IMR-90 (cell line): ENCODE data around the gene TCEAL3. TPM values are rescaled to one million over a fixed set of nuclear protein-coding genes. Genes with fewer than 3 reads are reported as not detected.

Experiments used
- ATAC-seq: fragments of 200-7000 bp; cut with Tn5 transposase; 2 replicates; pipeline ENCODE4 v1.9.1; 2020; ENCODE audit warnings: low read depth, mild to moderate bottlenecking, moderate library complexity
- BruUV-seq: library from RNA; stranded (reverse); fragments of 400-500 nt; replicated peaks from 2 replicates; lab custom pipeline; 2021; lab: Mats Ljungman, UMichigan
- CTCF ChIA-PET: fragments of 300-600 bp; formaldehyde crosslinking; extraction: SDS; loops from one replicate; lab custom pipeline; 2021; ENCODE audit warnings: antibody characterized with exemption; lab: Yijun Ruan, JAX
- POLR2A ChIA-PET: fragments of 300-600 bp; sonication (Branson Sonifier 250); formaldehyde crosslinking; loops from one replicate; lab custom pipeline; 2022; ENCODE audit warnings: antibody characterized with exemption; ENCODE audit not compliant: unreplicated experiment; lab: Charles Lee
- DNase-seq: peaks from one replicate; pipeline ENCODE4 v3.0.0; 2013
- H2AFZ ChIP-seq: replicated peaks from 2 replicates; pipeline ENCODE3; 2013; ENCODE audit warnings: low read length, mild to moderate bottlenecking; ENCODE audit not compliant: poor library complexity
- H2AK5ac ChIP-seq: 2 replicates; pipeline ENCODE4 v1.6.1; 2013; ENCODE audit warnings: low read depth, low read length, inconsistent platforms
- H2AK9ac ChIP-seq: replicated peaks from 2 replicates; pipeline ENCODE3; 2013; ENCODE audit warnings: mild to moderate bottlenecking, low read depth, low read length, moderate library complexity; ENCODE audit not compliant: poor library complexity
- H2BK120ac ChIP-seq: 2 replicates; pipeline ENCODE4 v1.6.1; 2013; ENCODE audit warnings: low read depth, low read length, inconsistent platforms
- H2BK15ac ChIP-seq: 3 replicates; pipeline ENCODE4 v1.6.1; 2013; ENCODE audit warnings: low read depth, low read length, inconsistent platforms
- H2BK20ac ChIP-seq: 2 replicates; pipeline ENCODE4 v1.6.1; 2013; ENCODE audit warnings: low read depth, mild to moderate bottlenecking, inconsistent platforms, low read length, moderate library complexity
- H2BK5ac ChIP-seq: 2 replicates; pipeline ENCODE4 v1.6.1; 2013; ENCODE audit warnings: mild to moderate bottlenecking, low read depth, low read length, inconsistent platforms; ENCODE audit not compliant: poor library complexity, severe bottlenecking
- H3K14ac ChIP-seq: replicated peaks from 2 replicates; pipeline ENCODE4 v1.6.1; 2013; ENCODE audit warnings: low read depth, low read length, inconsistent platforms
- H3K18ac ChIP-seq: 2 replicates; pipeline ENCODE4 v1.6.1; 2013; ENCODE audit warnings: low read depth, low read length, control low read depth
- H3K23ac ChIP-seq: 2 replicates; pipeline ENCODE4 v1.6.1; 2013; ENCODE audit warnings: low read depth, low read length, inconsistent platforms
- H3K27ac ChIP-seq: 2 replicates; pipeline ENCODE4 v1.5.1; 2013; ENCODE audit warnings: mild to moderate bottlenecking, control low read depth, low read length; ENCODE audit not compliant: insufficient read depth
- H3K27me3 ChIP-seq: 2 replicates; pipeline ENCODE4 v1.6.1; 2013; ENCODE audit warnings: low read length; ENCODE audit not compliant: control insufficient read depth, insufficient read depth
- H3K36me3 ChIP-seq: 2 replicates; pipeline ENCODE4 v1.6.1; 2013; ENCODE audit warnings: low read length, mixed read lengths; ENCODE audit not compliant: control insufficient read depth, insufficient read depth
- H3K4ac ChIP-seq: 2 replicates; pipeline ENCODE4 v1.6.1; 2013; ENCODE audit warnings: low read depth, low read length, inconsistent platforms
- H3K4me1 ChIP-seq: 2 replicates; pipeline ENCODE4 v1.6.1; 2013; ENCODE audit warnings: low read length, mixed read lengths; ENCODE audit not compliant: control insufficient read depth, insufficient read depth
- H3K4me2 ChIP-seq: 2 replicates; pipeline ENCODE4 v1.6.1; 2013; ENCODE audit warnings: low read depth, mild to moderate bottlenecking, control low read depth, low read length, moderate library complexity
- H3K4me3 ChIP-seq: 2 replicates; pipeline ENCODE4 v1.5.1; 2013; ENCODE audit warnings: low read depth, mild to moderate bottlenecking, control low read depth, low read length, moderate library complexity; ENCODE audit not compliant: insufficient read depth
- H3K56ac ChIP-seq: 2 replicates; pipeline ENCODE4 v1.6.1; 2013; ENCODE audit warnings: low read length, inconsistent platforms; ENCODE audit not compliant: insufficient read depth; ENCODE audit errors: extremely low read depth
- H3K79me1 ChIP-seq, 2 experiments: 2 replicates each; pipeline ENCODE4 v1.6.1; 2013; ENCODE audit warnings: low read length in 2 of 2, inconsistent platforms in 1 of 2, low read depth in 1 of 2
- H3K9ac ChIP-seq: 2 replicates; pipeline ENCODE4 v1.6.1; 2013; ENCODE audit warnings: low read depth, low read length, control low read depth
- H3K9me1 ChIP-seq: 2 replicates; pipeline ENCODE4 v1.6.1; 2013; ENCODE audit warnings: low read length, inconsistent platforms; ENCODE audit not compliant: insufficient read depth
- H3K9me3 ChIP-seq: 2 replicates; pipeline ENCODE4 v1.6.1; 2013; ENCODE audit warnings: low read length; ENCODE audit not compliant: control insufficient read depth, insufficient read depth
- H4K20me1 ChIP-seq: 2 replicates; pipeline ENCODE4 v1.6.1; 2013; ENCODE audit warnings: low read length, inconsistent platforms; ENCODE audit not compliant: insufficient read depth
- H4K5ac ChIP-seq: 2 replicates; pipeline ENCODE4 v1.6.1; 2013; ENCODE audit warnings: mild to moderate bottlenecking, low read depth, low read length, control low read depth
- H4K8ac ChIP-seq, 2 experiments: 2 replicates each; pipeline ENCODE4 v1.6.1; 2013; ENCODE audit warnings: low read depth in 2 of 2, low read length in 2 of 2, control low read depth in 1 of 2, inconsistent platforms in 1 of 2
- H4K91ac ChIP-seq: 2 replicates; pipeline ENCODE4 v1.6.1; 2013; ENCODE audit warnings: low read depth, low read length, inconsistent platforms; ENCODE audit not compliant: insufficient read depth
- CEBPB ChIP-seq: IDR thresholded peaks from 2 replicates; pipeline ENCODE4 v1.6.1; 2012; ENCODE audit warnings: low read depth, low read length, improper control_type of control experiment
- MAFK ChIP-seq: IDR thresholded peaks from 2 replicates; pipeline ENCODE4 v1.6.1; 2012; ENCODE audit warnings: low read depth, low read length, improper control_type of control experiment
- MAZ ChIP-seq: IDR thresholded peaks from 2 replicates; pipeline ENCODE4 v1.6.1; 2012; ENCODE audit warnings: low read depth, mild to moderate bottlenecking, low read length, improper control_type of control experiment, moderate library complexity, borderline replicate concordance
- POLR2A ChIP-seq: IDR thresholded peaks from 2 replicates; pipeline ENCODE4 v1.6.1; 2012; ENCODE audit warnings: mild to moderate bottlenecking, low read depth, low read length
- RAD21 ChIP-seq: IDR thresholded peaks from 2 replicates; pipeline ENCODE4 v1.6.1; 2012; ENCODE audit warnings: low read length, improper control_type of control experiment
- RCOR1 ChIP-seq: IDR thresholded peaks from 2 replicates; pipeline ENCODE4 v1.6.1; 2012; ENCODE audit warnings: mild to moderate bottlenecking, low read length, improper control_type of control experiment; ENCODE audit not compliant: insufficient replicate concordance
- SMC3 ChIP-seq: fragments of 150-350 bp; IDR thresholded peaks from 2 replicates; pipeline ENCODE4 v1.6.1; 2016; ENCODE audit warnings: low read depth, mild to moderate bottlenecking, antibody characterized with exemption, low read length, moderate library complexity
- WGBS, 2 experiments: methylation state at CpG; one replicate each; pipeline versions ENCODE4 v1.1.5 to v1.1.7; 2013; ENCODE audit warnings: missing lambda C conversion rate in 2 of 2; ENCODE audit not compliant: insufficient read length in 1 of 2; ENCODE audit errors: extremely low coverage in 2 of 2; 5-methylcytosine and 5-hydroxymethylcytosine counted together
- dilution Hi-C: fragments of 300-500 bp; cut with HindIII; formaldehyde crosslinking; loops from one replicate; pipeline ENCODE4 v1.14.3; 2018; ENCODE audit warnings: low sequenced_read_pairs; ENCODE audit not compliant: unreplicated experiment
- in situ Hi-C: fragments of 300-500 bp; cut with MboI; formaldehyde crosslinking; loops from 3 replicates; pipeline ENCODE4 v1.14.3; 2019; ENCODE audit warnings: low sequenced_read_pairs, inconsistent platforms, mixed read lengths
- intact Hi-C: fragments of 100-400 bp; cut with micrococcal nuclease; formaldehyde crosslinking; loops from 2 replicates; pipeline ENCODE4 v1.10.0; 2022
- polyA plus RNA-seq, 3 experiments: library from polyadenylated mRNA; depleted of rRNA; stranded (reverse); fragments of >200 nt; gene quantifications; 2 replicates each; pipeline ENCODE4 v1.2.3, GENCODE V29; 2012; ENCODE audit warnings: low replicate concordance in 1 of 3
- total RNA-seq: library from RNA; depleted of rRNA; stranded (reverse); fragments of >200 nt; gene quantifications from 2 replicates; pipeline ENCODE4 v1.2.3, GENCODE V29; 2012
- TF ChIP-seq, protein P1 (sequence below): fragments of 150-350 bp; IDR thresholded peaks from 2 replicates; pipeline ENCODE4 v1.6.1; 2016; ENCODE audit warnings: low read depth, mild to moderate bottlenecking, low read length, moderate library complexity, borderline replicate concordance
- TF ChIP-seq, protein P2 (sequence below): fragments of 150-350 bp; IDR thresholded peaks from 2 replicates; pipeline ENCODE4 v1.6.1; 2017; ENCODE audit warnings: mild to moderate bottlenecking, antibody characterized with exemption, low read length, low read depth
- TF ChIP-seq, protein P3 (sequence below): conservative IDR thresholded peaks from 2 replicates; pipeline ENCODE4 v1.5.1; 2012; ENCODE audit warnings: mild to moderate bottlenecking, low read depth, low read length, improper control_type of control experiment

TCEAL3 gene
- total and polyA plus RNA-seq, 2 of the 4 experiments (the other 2 are of a cell fraction) = 3.2 to 24.2 TPM

DNA sequence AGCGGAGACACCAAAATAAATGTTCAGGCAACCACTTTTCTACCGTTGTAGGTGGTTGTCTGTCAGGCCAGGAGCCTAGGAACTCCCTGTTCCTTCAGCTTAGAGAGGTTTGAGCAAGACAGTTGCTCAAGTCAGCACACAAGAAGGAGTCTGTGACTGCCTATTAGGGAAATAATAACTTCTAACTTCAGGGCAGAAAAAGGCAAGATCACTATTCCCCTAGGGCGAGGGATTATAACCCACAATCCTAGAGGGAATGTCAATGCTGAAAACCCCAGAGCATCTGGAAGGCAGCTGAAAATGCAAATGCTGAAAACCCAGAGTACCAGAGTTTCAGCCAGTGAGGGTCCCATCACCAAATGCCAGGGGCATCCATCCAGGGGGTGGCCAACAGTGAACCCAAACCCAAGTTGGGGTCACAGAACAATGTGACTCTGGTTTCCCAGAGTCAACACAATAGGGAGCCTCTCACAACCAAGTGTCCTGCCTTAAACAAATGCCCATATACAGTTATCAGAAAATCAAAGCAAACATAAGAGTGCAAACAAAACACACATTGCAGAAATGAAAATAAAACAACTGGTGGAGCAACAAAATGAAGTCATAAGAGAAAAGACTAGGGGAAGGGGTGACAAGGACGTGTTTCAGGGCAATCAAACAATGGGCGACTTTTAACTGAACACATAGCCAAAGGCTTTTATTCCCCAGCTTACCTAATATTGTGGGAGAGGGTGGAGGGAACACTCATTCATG, 51.1 kb downstream of the TCEAL3 start:
- Histone ChIP-seq H4K5ac (no peak overlapping the region), H2BK15ac (no peak overlapping the region), H3K9ac (no peak overlapping the region), H3K14ac (no peak overlapping the region), H3K9me1 (no peaks in the 10 kb centered on the region), H3K23ac (no peak overlapping the region), H4K91ac (no peak overlapping the region), H2BK120ac (no peak overlapping the region), H3K79me1 (no peaks in the 10 kb centered on the region), H3K56ac (no peak overlapping the region), H3K18ac (no peak overlapping the region), H2BK20ac (no peak overlapping the region; the same call in 1 of the 2 replicates), H2AK9ac (no peak overlapping the region), H2AK5ac (no peak overlapping the region), H3K4me2 (no peak overlapping the region), H3K36me3 (no peaks in the 10 kb centered on the region), H4K8ac (no peak overlapping the region), H3K9me3 (no peaks in the 10 kb centered on the region), H3K27me3 (peaks cover 2% of the 10 kb centered on the region; the same call in 1 of the 2 replicates), H3K4me1 (no peaks in the 10 kb centered on the region), H4K20me1 (no peaks in the 10 kb centered on the region), H3K4me3 (no peak overlapping the region), H2BK5ac (no peak overlapping the region), H3K27ac (no peak overlapping the region), H2AFZ (no peak overlapping the region), H3K4ac (no peak overlapping the region)
- in situ Hi-C loops (no loop called here), dilution Hi-C loops (no loop called here), intact Hi-C loops (no loop called here)
- ChIA-PET POLR2A (no interaction called here), CTCF (interaction anchor here (0.6 to 0.7 kb wide), 2 partner anchors 38 to 110 kb away, joined by 3 to 5 read pairs; no protein-coding TSS in a partner anchor)
- ATAC-seq (no peak), DNase-seq (no peak)
- no TSS peak for BruUV-seq
- WGBS, 2 experiments = no CpG with 5 or more reads among the region's 5 CpGs
- TF ChIP-seq, protein P1, sequence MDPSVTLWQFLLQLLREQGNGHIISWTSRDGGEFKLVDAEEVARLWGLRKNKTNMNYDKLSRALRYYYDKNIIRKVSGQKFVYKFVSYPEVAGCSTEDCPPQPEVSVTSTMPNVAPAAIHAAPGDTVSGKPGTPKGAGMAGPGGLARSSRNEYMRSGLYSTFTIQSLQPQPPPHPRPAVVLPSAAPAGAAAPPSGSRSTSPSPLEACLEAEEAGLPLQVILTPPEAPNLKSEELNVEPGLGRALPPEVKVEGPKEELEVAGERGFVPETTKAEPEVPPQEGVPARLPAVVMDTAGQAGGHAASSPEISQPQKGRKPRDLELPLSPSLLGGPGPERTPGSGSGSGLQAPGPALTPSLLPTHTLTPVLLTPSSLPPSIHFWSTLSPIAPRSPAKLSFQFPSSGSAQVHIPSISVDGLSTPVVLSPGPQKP = no peak
- no peak for TF ChIP-seq MAZ
- TF ChIP-seq, protein P2, sequence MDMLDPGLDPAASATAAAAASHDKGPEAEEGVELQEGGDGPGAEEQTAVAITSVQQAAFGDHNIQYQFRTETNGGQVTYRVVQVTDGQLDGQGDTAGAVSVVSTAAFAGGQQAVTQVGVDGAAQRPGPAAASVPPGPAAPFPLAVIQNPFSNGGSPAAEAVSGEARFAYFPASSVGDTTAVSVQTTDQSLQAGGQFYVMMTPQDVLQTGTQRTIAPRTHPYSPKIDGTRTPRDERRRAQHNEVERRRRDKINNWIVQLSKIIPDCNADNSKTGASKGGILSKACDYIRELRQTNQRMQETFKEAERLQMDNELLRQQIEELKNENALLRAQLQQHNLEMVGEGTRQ = no peak
- TF ChIP-seq RAD21 = no peak
- no peak for TF ChIP-seq RCOR1
- no peak for TF ChIP-seq POLR2A
- TF ChIP-seq, protein P3, sequence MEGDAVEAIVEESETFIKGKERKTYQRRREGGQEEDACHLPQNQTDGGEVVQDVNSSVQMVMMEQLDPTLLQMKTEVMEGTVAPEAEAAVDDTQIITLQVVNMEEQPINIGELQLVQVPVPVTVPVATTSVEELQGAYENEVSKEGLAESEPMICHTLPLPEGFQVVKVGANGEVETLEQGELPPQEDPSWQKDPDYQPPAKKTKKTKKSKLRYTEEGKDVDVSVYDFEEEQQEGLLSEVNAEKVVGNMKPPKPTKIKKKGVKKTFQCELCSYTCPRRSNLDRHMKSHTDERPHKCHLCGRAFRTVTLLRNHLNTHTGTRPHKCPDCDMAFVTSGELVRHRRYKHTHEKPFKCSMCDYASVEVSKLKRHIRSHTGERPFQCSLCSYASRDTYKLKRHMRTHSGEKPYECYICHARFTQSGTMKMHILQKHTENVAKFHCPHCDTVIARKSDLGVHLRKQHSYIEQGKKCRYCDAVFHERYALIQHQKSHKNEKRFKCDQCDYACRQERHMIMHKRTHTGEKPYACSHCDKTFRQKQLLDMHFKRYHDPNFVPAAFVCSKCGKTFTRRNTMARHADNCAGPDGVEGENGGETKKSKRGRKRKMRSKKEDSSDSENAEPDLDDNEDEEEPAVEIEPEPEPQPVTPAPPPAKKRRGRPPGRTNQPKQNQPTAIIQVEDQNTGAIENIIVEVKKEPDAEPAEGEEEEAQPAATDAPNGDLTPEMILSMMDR = no peak
- no peak for TF ChIP-seq CEBPB
- no peak for TF ChIP-seq MAFK
- TF ChIP-seq SMC3 = no peak
